ENCODE measurements around the gene REM2.

- TF ChIP-seq RAD21 (IDR thresholded peaks at IDR 0.05; ENCODE audit: low read depth): no peak
- no peak for TF ChIP-seq EP300 (IDR thresholded peaks at IDR 0.05; ENCODE audit: borderline replicate concordance)
- TF ChIP-seq NFIC (IDR thresholded peaks at IDR 0.05): no peak
- TF ChIP-seq CEBPB (IDR thresholded peaks at IDR 0.05): no peak
- TF ChIP-seq TEAD4 (IDR thresholded peaks at IDR 0.05): no peak
Observed at GRCh38 chr14:22861651-22862050, 21.4 kb upstream of the REM2 start.
